Occipital lobe (tissue), 3 donors: ENCODE results near the gene UROC1. TPM values are rescaled to one million over a fixed set of nuclear protein-coding genes. Genes with fewer than 3 reads are reported as not detected.

Source experiments
- DNase-seq: peaks from one replicate; lab custom pipeline; 2025; lab: John Stamatoyannopoulos, UW
- small RNA-seq: library from RNA; depleted of rRNA; stranded (forward); fragments of <200 nt; gene quantifications from one replicate; pipeline ENCODE3, GENCODE V24; 2014
- total RNA-seq: library from RNA; depleted of rRNA; stranded (reverse); fragments of >200 nt; gene quantifications from one replicate; pipeline ENCODE4 v1.2.3, GENCODE V29; 2014

Gene UROC1
- total RNA-seq, 1 donor from 2014 or later: not detected

- peak; percentile 15 for DNase-seq
Measured at GRCh38 chr3:126442094-126442855, 75.3 kb downstream of the UROC1 start.

- no peak for DNase-seq
Measured at GRCh38 chr3:126441256-126441880, 76.2 kb downstream of the UROC1 start.

GRCh38 chr3:126440709-126440995 lies 76.9 kb downstream of the UROC1 start:
- DNase-seq: no peak

- no peak for DNase-seq
Measured at GRCh38 chr3:126439968-126440708, 77.4 kb downstream of the UROC1 start.

- no peak for DNase-seq
Measured at GRCh38 chr3:126439346-126439967, 78.1 kb downstream of the UROC1 start.

- no peak for DNase-seq
Measured at GRCh38 chr3:126438746-126439145, 78.8 kb downstream of the UROC1 start.

GRCh38 chr3:126438186-126438585 lies 79.4 kb downstream of the UROC1 start:
- no peak for DNase-seq

GRCh38 chr3:126436826-126437717 lies 80.5 kb downstream of the UROC1 start:
- no peak for DNase-seq

GRCh38 chr3:126435456-126436315 lies 81.9 kb downstream of the UROC1 start:
- DNase-seq: no peak

GRCh38 chr3:126434931-126435411 lies 82.6 kb downstream of the UROC1 start:
- no peak for DNase-seq

- DNase-seq: no peak
Measured at GRCh38 chr3:126434264-126434590, 83.3 kb downstream of the UROC1 start.

- DNase-seq: no peak
Measured at GRCh38 chr3:126433496-126434263, 83.9 kb downstream of the UROC1 start.

- DNase-seq: no peak
Measured at GRCh38 chr3:126433105-126433430, 84.5 kb downstream of the UROC1 start.

GRCh38 chr3:126432361-126433104 lies 85.0 kb downstream of the UROC1 start:
- no peak for DNase-seq

Small RNA genes within 50 kb of the gene (small RNA-seq; reads per million reads assigned to genes)
- not detected for gene RNA5SP138

Other genes starting within 250 kb of the UROC1 start
- 2.8 TPM for gene KLF15, start 160.4 kb downstream of the UROC1 start, total RNA-seq
- gene CFAP100, start 122.9 kb downstream of the UROC1 start, total RNA-seq: 2.0 TPM
- gene ZXDC, start 41.9 kb downstream of the UROC1 start, total RNA-seq: 40.7 TPM
- gene CHST13, start 6.4 kb upstream of the UROC1 start, total RNA-seq: not detected
- gene C3orf22, start 41.2 kb upstream of the UROC1 start, total RNA-seq: not detected
- 15.3 TPM for gene TXNRD3, start 137.4 kb upstream of the UROC1 start, total RNA-seq
- gene CHCHD6, start 186.5 kb upstream of the UROC1 start, total RNA-seq: 28.2 TPM